Heart left ventricle (tissue), 13 donors: ENCODE measurements around the gene HDAC4.

Source experiments
- CTCF ChIP-seq, 12 donors: fragments of 200-600 bp; sonication (generic) in 4 of 12; IDR thresholded peaks; one replicate each; pipeline versions ENCODE4 v1.5.0 to v1.8.0; 2018 to 2022; ENCODE audit warnings: antibody characterized with exemption in 12 of 12, mild to moderate bottlenecking in 5 of 12
- POLR2A ChIP-seq, 2 donors: fragments of 450-650 bp; IDR thresholded peaks; one replicate each; pipeline ENCODE4 v1.6.1; 2017; ENCODE audit warnings: antibody characterized with exemption in 2 of 2, mild to moderate bottlenecking in 2 of 2, moderate library complexity in 2 of 2
- donor health status: ischemic (EF 13 %, LVEDD 7.1; RV severe dilation, severe dysfunction).
- donor health status: DM: no; HTN: yes; CAD: no.
- donor health status: DM: no; HTN: no; CAD: no.
- donor health status: ischemic (EF 25% LVEDD 6.9; RV normal size, moderate dysfunction).
- donor health status: ischemic (EF 25% LVEDD 5.7; RV mildly dilated, moderate dysfunction).
- donor health status: ischemic (EF 35%, LVEDD 5.7; RV mildly dilated, moderate dysfunction).
- donor health status: nonischemic (EF 11% LVEDD 7.7; RV severe dilation, severe dysfunction).
- donor health status: DM: yes; HTN: yes; CAD: no.
- donor health status: PGD.
- donor health status: ischemic (EF 29% LVEDD 5.4; RV normal size, mild dysfunction).
- donor health status: nonischemic (EF 23%, LVEDD 6.1; RV moderate dilation, normal function).

- TF ChIP-seq CTCF (IDR thresholded peaks at IDR 0.05) (no peak), POLR2A (IDR thresholded peaks at IDR 0.05) (no peak)
Observed at GRCh38 chr2:239395524-239395923, 5.3 kb downstream of the HDAC4 start.
